ENCODE data around the gene NDUFS8.
A peak's percentile ranks its signal among the peaks of the same experiment; 100 is the strongest.

NDUFS8 gene

GRCh38 chr11:68012044-68012842, 18.2 kb upstream of the NDUFS8 start:
- TF ChIP-seq CTCF (IDR thresholded peaks at IDR 0.05; ENCODE audit: control insufficient read depth, insufficient read depth, low read depth, low read length, missing control alignments), result no peak
- DNase-seq (ENCODE audit: low read depth), result no peak
- H3K4me3 ChIP-seq (ENCODE audit: control insufficient read depth, low read depth, low read length), result no peak overlapping the region

GRCh38 chr11:68012843-68013610, 17.5 kb upstream of the NDUFS8 start:
- no peak overlapping the region for H3K4me3 ChIP-seq (ENCODE audit: control insufficient read depth, low read depth, low read length)
- peak; percentile 89 for DNase-seq (ENCODE audit: low read depth)
- no peak for TF ChIP-seq CTCF (IDR thresholded peaks at IDR 0.05; ENCODE audit: control insufficient read depth, insufficient read depth, low read depth, low read length, missing control alignments)

GRCh38 chr11:68013611-68014156, 16.8 kb upstream of the NDUFS8 start:
- no peak for DNase-seq (ENCODE audit: low read depth)
- H3K4me3 ChIP-seq (ENCODE audit: control insufficient read depth, low read depth, low read length), result no peak overlapping the region
- no peak for TF ChIP-seq CTCF (IDR thresholded peaks at IDR 0.05; ENCODE audit: control insufficient read depth, insufficient read depth, low read depth, low read length, missing control alignments)

DNA sequence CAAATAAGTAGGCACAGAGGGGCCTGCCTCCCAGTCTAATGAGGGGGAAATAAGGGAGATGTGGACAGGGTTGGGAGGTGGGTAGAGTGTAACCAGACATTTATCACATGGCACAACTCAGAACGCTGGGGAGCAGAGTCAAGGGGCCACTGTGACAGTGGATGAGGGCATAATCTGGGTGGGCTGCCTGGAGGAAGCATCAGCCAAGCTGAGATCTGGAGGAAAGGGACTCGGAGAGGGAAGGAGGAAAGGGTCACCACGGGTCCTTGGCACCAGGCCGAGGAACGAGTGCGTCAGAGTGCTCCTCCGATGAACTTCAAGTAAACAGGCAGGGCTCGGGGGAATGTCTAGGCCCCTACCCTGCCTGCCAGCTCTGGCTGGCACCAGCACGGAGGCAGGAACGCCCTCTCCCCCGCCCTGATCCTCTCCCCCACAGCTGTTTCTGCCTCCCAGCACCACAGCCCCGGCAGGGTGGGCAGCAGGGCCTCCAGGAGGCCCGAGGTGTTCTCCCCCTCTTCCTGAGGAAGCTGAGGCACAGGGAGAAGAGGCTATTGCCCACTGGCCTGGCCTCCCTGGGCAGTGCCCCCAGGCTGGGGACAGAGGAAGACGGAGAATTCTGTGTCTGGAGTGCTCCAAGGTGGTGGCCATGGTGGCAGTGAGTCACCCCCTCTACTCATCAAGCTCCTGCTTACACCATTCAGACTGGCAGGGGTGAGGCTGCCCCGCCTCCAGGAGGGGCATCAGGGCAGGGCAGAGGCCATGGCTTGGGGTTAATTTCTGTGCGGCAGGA, 16.1 kb upstream of the NDUFS8 start:
- H3K4me3 ChIP-seq (ENCODE audit: control insufficient read depth, low read depth, low read length), result no peak overlapping the region
- no peak for TF ChIP-seq CTCF (IDR thresholded peaks at IDR 0.05; ENCODE audit: control insufficient read depth, insufficient read depth, low read depth, low read length, missing control alignments)
- DNase-seq (ENCODE audit: low read depth), result peak; percentile 45

DNA sequence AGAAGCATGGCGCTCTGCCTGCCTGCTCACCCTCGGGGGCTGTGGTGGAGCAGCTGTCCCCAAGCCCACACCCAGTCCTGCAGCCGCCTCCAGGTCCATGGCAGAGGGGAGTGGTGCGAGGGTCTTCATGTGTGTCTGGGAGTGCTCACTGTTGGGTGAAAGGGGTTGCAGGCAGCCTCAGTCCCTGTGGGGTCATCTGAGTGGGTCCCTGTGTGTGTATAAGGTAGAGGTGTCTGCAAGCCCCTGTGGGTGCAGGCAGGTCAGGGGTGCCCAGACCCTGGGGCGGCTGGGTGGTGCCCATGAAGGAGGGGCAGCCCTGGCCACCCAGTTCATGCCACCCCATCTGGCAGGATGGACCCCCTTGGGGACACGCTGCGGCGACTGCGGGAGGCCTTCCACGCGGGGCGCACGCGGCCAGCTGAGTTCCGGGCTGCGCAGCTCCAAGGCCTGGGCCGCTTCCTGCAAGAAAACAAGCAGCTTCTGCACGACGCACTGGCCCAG, 15.5 kb upstream of the NDUFS8 start:
- H3K4me3 ChIP-seq (ENCODE audit: control insufficient read depth, low read depth, low read length), result no peak overlapping the region
- TF ChIP-seq CTCF (IDR thresholded peaks at IDR 0.05; ENCODE audit: control insufficient read depth, insufficient read depth, low read depth, low read length, missing control alignments), result no peak
- no peak for DNase-seq (ENCODE audit: low read depth)

GRCh38 chr11:68015467-68015866, 15.0 kb upstream of the NDUFS8 start:
- DNase-seq (ENCODE audit: low read depth), result no peak
- TF ChIP-seq CTCF (IDR thresholded peaks at IDR 0.05; ENCODE audit: control insufficient read depth, insufficient read depth, low read depth, low read length, missing control alignments), result no peak
- no peak overlapping the region for H3K4me3 ChIP-seq (ENCODE audit: control insufficient read depth, low read depth, low read length)

All from AG09309 (cell line).